ENCODE measurements around the gene DPP7.

GRCh38 chr9:137156567-137157375 lies 42.2 kb upstream of the DPP7 start:
- no peak for TF ChIP-seq CTCF (conservative IDR thresholded peaks at IDR 0.05; ENCODE audit: low read length)
- TF ChIP-seq EZH2phosphoT487 (IDR thresholded peaks at IDR 0.05; ENCODE audit: borderline replicate concordance) = no peak

All from Loucy (cell line).